Measurements from ENCODE around the gene CCR5AS.
"Not testable (repeated sequence)": the region's sequence is repeated elsewhere in the genome, so short reads cannot be mapped to it uniquely, and the experiment has no call there.

Gene CCR5AS

DNA sequence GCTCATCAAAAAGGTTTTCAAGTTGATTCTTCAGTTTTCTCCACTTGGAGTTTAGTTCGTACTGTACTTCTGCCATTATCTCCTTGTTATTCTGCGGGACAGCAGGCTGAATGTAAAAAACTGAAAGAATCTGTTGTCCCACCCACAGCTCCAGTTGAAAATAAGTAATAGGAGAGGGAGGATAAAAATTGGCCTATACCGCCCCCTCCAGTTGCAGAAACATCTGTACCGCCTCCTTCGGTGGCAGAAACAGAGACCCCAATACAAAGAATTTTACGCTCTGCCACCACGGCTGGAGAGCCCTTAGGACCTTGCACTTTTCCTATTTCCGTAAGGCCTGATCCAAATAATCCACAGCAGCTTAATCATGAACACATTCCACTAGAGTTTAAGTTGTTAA lies 20.5 kb upstream of the CCR5AS start:
- H3K27ac ChIP-seq (ENCODE audit: low read depth, low read length); H3K9ac ChIP-seq (ENCODE audit: low read length); H3K36me3 ChIP-seq (ENCODE audit: insufficient read depth, low read length); H3K4me3 ChIP-seq (ENCODE audit: low read depth in 1 of 2, low read length in 2 of 2); H3K27me3 ChIP-seq (ENCODE audit: control insufficient read depth in 1 of 2, insufficient read depth in 2 of 2, low read length in 2 of 2); H3K9me3 ChIP-seq (ENCODE audit: low read length); H3K4me1 ChIP-seq (ENCODE audit: insufficient read depth, low read length): not testable (repeated sequence)

GRCh38 chr3:46426476-46426875 lies 19.6 kb upstream of the CCR5AS start:
- H3K9ac ChIP-seq (ENCODE audit: low read length); H3K27ac ChIP-seq (ENCODE audit: low read depth, low read length); H3K36me3 ChIP-seq (ENCODE audit: insufficient read depth, low read length); H3K27me3 ChIP-seq (ENCODE audit: control insufficient read depth in 1 of 2, insufficient read depth in 2 of 2, low read length in 2 of 2); H3K9me3 ChIP-seq (ENCODE audit: low read length); H3K4me1 ChIP-seq (ENCODE audit: insufficient read depth, low read length); H3K4me3 ChIP-seq (ENCODE audit: low read depth in 1 of 2, low read length in 2 of 2): not testable (repeated sequence)

GRCh38 chr3:46423588-46423987 lies 16.7 kb upstream of the CCR5AS start:
- no peak overlapping the region for H3K27ac ChIP-seq (ENCODE audit: low read depth, low read length)
- no peaks in the 10 kb centered on the region for H3K4me1 ChIP-seq (ENCODE audit: insufficient read depth, low read length)
- H3K27me3 ChIP-seq (ENCODE audit: control insufficient read depth in 1 of 2, insufficient read depth in 2 of 2, low read length in 2 of 2): no peaks in the 10 kb centered on the region
- no peak overlapping the region for H3K4me3 ChIP-seq (ENCODE audit: low read depth in 1 of 2, low read length in 2 of 2)
- H3K9me3 ChIP-seq (ENCODE audit: low read length): no peaks in the 10 kb centered on the region
- no peaks in the 10 kb centered on the region for H3K36me3 ChIP-seq (ENCODE audit: insufficient read depth, low read length)
- no peak overlapping the region for H3K9ac ChIP-seq (ENCODE audit: low read length)

- H3K4me1 ChIP-seq (ENCODE audit: insufficient read depth, low read length): no peaks in the 10 kb centered on the region
- no peak overlapping the region for H3K4me3 ChIP-seq (ENCODE audit: low read depth in 1 of 2, low read length in 2 of 2)
- H3K36me3 ChIP-seq (ENCODE audit: insufficient read depth, low read length): no peaks in the 10 kb centered on the region
Observed at GRCh38 chr3:46422617-46423016, 15.8 kb upstream of the CCR5AS start.

GRCh38 chr3:46420931-46421330 lies 14.1 kb upstream of the CCR5AS start:
- Histone ChIP-seq H3K4me1 (ENCODE audit: insufficient read depth, low read length) (no peaks in the 10 kb centered on the region), H3K9me3 (ENCODE audit: low read length) (no peaks in the 10 kb centered on the region), H3K9ac (ENCODE audit: low read length) (no peak overlapping the region), H3K36me3 (ENCODE audit: insufficient read depth, low read length) (no peaks in the 10 kb centered on the region), H3K27me3 (ENCODE audit: control insufficient read depth in 1 of 2, insufficient read depth in 2 of 2, low read length in 2 of 2) (no peaks in the 10 kb centered on the region), H3K27ac (ENCODE audit: low read depth, low read length) (no peak overlapping the region), H3K4me3 (ENCODE audit: low read depth in 1 of 2, low read length in 2 of 2) (no peak overlapping the region)

More at GRCh38 chr3:46422617-46423016, 15.8 kb upstream of the CCR5AS start:
- Histone ChIP-seq H3K27me3 (ENCODE audit: control insufficient read depth in 1 of 2, insufficient read depth in 2 of 2, low read length in 2 of 2) (no peaks in the 10 kb centered on the region), H3K9me3 (ENCODE audit: low read length) (no peaks in the 10 kb centered on the region), H3K9ac (ENCODE audit: low read length) (no peak overlapping the region), H3K27ac (ENCODE audit: low read depth, low read length) (no peak overlapping the region)

- H3K36me3 ChIP-seq (ENCODE audit: insufficient read depth, low read length): no peaks in the 10 kb centered on the region
- no peaks in the 10 kb centered on the region for H3K4me1 ChIP-seq (ENCODE audit: insufficient read depth, low read length)
Observed at GRCh38 chr3:46419816-46420215, 12.9 kb upstream of the CCR5AS start.

DNA sequence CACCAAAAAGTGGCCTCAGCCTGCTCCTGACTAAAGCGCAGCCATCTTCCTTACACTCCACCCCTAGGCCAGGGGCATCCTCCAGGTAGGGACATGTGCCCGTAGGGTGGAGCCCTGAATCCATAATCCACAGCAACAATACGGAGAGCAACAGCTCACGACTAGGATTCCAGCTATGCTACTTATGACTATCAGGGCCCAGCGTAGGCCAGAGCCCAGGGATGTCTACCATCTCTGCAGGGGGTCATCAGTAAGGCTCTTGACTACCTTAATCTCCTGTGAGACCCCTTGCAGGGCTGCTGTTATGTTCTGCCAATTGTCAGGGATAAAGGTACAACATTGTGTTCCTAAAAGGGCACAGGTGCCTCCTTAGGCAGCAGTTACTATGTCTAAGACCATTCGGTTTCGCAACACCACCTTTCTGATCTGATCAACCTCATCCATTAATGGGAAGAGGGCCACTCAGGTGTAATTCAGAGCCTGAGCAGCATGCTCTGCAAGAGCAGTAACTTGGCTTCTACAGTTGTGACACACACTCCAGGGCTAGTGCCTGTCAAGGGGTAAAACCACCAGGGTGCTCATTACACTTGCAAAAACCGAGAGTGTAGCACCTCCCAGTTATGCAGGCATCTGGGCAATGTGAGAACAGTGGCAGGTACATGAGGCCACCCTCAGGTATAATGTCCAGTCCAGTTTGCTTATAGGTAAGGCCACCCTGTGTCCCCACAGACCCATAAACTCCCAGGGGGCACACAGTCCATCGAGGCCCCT lies 11.2 kb upstream of the CCR5AS start:
- H3K9ac ChIP-seq (ENCODE audit: low read length): no peak overlapping the region
- no peaks in the 10 kb centered on the region for H3K9me3 ChIP-seq (ENCODE audit: low read length)
- no peak overlapping the region for H3K4me3 ChIP-seq (ENCODE audit: low read depth in 1 of 2, low read length in 2 of 2)
- H3K27ac ChIP-seq (ENCODE audit: low read depth, low read length): no peak overlapping the region
- H3K27me3 ChIP-seq (ENCODE audit: control insufficient read depth in 1 of 2, insufficient read depth in 2 of 2, low read length in 2 of 2): no peaks in the 10 kb centered on the region
- no peaks in the 10 kb centered on the region for H3K36me3 ChIP-seq (ENCODE audit: insufficient read depth, low read length)
- H3K4me1 ChIP-seq (ENCODE audit: insufficient read depth, low read length): no peaks in the 10 kb centered on the region

More at GRCh38 chr3:46419816-46420215, 12.9 kb upstream of the CCR5AS start:
- Histone ChIP-seq H3K9ac (ENCODE audit: low read length) (no peak overlapping the region), H3K27ac (ENCODE audit: low read depth, low read length) (no peak overlapping the region), H3K27me3 (ENCODE audit: control insufficient read depth in 1 of 2, insufficient read depth in 2 of 2, low read length in 2 of 2) (no peaks in the 10 kb centered on the region), H3K9me3 (ENCODE audit: low read length) (no peaks in the 10 kb centered on the region), H3K4me3 (ENCODE audit: low read depth in 1 of 2, low read length in 2 of 2) (no peak overlapping the region)

GRCh38 chr3:46416811-46417510 lies 10.1 kb upstream of the CCR5AS start:
- H3K4me1 ChIP-seq (ENCODE audit: insufficient read depth, low read length): no peaks in the 10 kb centered on the region
- no peaks in the 10 kb centered on the region for H3K36me3 ChIP-seq (ENCODE audit: insufficient read depth, low read length)
- no peaks in the 10 kb centered on the region for H3K9me3 ChIP-seq (ENCODE audit: low read length)
- no peaks in the 10 kb centered on the region for H3K27me3 ChIP-seq (ENCODE audit: control insufficient read depth in 1 of 2, insufficient read depth in 2 of 2, low read length in 2 of 2)
- no peak overlapping the region for H3K27ac ChIP-seq (ENCODE audit: low read depth, low read length)
- H3K4me3 ChIP-seq (ENCODE audit: low read depth in 1 of 2, low read length in 2 of 2): no peak overlapping the region
- H3K9ac ChIP-seq (ENCODE audit: low read length): no peak overlapping the region

DNA sequence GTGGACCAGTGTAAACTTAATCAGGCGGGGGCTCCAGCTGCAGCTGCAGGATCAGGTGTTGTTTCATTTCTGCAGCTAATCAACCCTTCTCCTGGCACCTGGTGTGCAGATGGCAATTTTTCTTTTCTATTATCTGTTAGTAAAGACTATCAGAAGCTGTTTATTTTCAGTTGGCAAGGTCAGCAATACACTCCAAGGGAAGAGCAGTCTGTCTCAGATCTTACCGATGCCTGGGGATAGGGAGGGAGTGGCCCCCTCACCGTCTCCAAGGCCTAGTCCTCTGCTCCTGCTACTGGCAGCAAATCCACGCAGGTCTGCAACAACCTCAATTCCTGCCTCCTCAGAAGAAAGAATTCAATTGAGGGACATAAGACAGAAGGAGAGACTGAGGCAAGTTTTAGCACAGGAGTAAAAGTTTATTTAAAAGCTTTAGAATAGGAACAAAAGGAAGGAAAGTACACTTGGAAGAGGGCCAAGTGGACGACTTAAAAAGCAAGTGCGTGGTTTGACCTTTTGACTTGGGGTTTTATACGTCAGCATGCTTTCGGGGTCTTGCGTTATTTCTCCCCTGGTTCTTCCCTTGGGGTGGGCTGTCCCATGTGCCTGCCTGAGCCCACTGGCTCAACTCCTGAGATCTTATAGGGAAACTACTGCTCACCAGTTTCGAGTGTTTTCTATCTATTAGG lies 9.4 kb upstream of the CCR5AS start:
- H3K36me3 ChIP-seq (ENCODE audit: insufficient read depth, low read length): no peaks in the 10 kb centered on the region
- H3K9me3 ChIP-seq (ENCODE audit: low read length): no peaks in the 10 kb centered on the region
- H3K27ac ChIP-seq (ENCODE audit: low read depth, low read length): no peak overlapping the region
- no peak overlapping the region for H3K9ac ChIP-seq (ENCODE audit: low read length)
- H3K4me3 ChIP-seq (ENCODE audit: low read depth in 1 of 2, low read length in 2 of 2): no peak overlapping the region
- no peaks in the 10 kb centered on the region for H3K4me1 ChIP-seq (ENCODE audit: insufficient read depth, low read length)
- H3K27me3 ChIP-seq (ENCODE audit: control insufficient read depth in 1 of 2, insufficient read depth in 2 of 2, low read length in 2 of 2): no peaks in the 10 kb centered on the region

DNA sequence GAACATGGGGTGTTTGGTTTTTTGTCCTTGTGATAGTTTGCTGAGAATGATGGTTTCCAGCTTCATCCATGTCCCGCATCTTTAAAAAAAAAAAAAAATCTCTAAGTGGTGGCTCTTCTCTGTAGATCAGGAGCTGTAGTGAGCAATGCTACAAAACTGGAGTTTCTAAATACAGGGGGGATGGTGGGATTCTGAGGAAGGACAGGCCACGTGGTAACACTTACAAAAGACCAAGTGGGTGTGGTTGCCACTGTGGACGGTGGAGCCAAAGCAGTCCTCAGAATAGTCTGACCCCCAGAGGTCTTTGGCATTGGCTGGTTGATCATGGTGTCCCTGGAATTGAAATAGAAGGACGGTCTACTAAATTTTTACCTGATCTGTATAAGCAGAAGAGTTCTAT lies 7.9 kb upstream of the CCR5AS start:
- Histone ChIP-seq H3K27me3 (ENCODE audit: control insufficient read depth in 1 of 2, insufficient read depth in 2 of 2, low read length in 2 of 2) (no peaks in the 10 kb centered on the region), H3K4me1 (ENCODE audit: insufficient read depth, low read length) (no peaks in the 10 kb centered on the region), H3K9me3 (ENCODE audit: low read length) (no peaks in the 10 kb centered on the region), H3K9ac (ENCODE audit: low read length) (no peak overlapping the region), H3K36me3 (ENCODE audit: insufficient read depth, low read length) (no peaks in the 10 kb centered on the region), H3K27ac (ENCODE audit: low read depth, low read length) (no peak overlapping the region), H3K4me3 (ENCODE audit: low read depth in 1 of 2, low read length in 2 of 2) (no peak overlapping the region)

- Histone ChIP-seq H3K4me3 (ENCODE audit: low read depth in 1 of 2, low read length in 2 of 2) (no peak overlapping the region), H3K36me3 (ENCODE audit: insufficient read depth, low read length) (no peaks in the 10 kb centered on the region), H3K27me3 (ENCODE audit: control insufficient read depth in 1 of 2, insufficient read depth in 2 of 2, low read length in 2 of 2) (no peaks in the 10 kb centered on the region), H3K9ac (ENCODE audit: low read length) (no peak overlapping the region), H3K4me1 (ENCODE audit: insufficient read depth, low read length) (no peaks in the 10 kb centered on the region), H3K27ac (ENCODE audit: low read depth, low read length) (no peak overlapping the region), H3K9me3 (ENCODE audit: low read length) (no peaks in the 10 kb centered on the region)
Observed at GRCh38 chr3:46413951-46414350, 7.1 kb upstream of the CCR5AS start.

Data from muscle layer of colon (tissue), 2 donors.